ENCODE data around the gene GMCL2. TPM values are rescaled to one million over a fixed set of nuclear protein-coding genes. Genes with fewer than 3 reads are reported as not detected.

The GMCL2 gene
- total RNA-seq, 2 experiments from 2014 or later = not detected

DNA sequence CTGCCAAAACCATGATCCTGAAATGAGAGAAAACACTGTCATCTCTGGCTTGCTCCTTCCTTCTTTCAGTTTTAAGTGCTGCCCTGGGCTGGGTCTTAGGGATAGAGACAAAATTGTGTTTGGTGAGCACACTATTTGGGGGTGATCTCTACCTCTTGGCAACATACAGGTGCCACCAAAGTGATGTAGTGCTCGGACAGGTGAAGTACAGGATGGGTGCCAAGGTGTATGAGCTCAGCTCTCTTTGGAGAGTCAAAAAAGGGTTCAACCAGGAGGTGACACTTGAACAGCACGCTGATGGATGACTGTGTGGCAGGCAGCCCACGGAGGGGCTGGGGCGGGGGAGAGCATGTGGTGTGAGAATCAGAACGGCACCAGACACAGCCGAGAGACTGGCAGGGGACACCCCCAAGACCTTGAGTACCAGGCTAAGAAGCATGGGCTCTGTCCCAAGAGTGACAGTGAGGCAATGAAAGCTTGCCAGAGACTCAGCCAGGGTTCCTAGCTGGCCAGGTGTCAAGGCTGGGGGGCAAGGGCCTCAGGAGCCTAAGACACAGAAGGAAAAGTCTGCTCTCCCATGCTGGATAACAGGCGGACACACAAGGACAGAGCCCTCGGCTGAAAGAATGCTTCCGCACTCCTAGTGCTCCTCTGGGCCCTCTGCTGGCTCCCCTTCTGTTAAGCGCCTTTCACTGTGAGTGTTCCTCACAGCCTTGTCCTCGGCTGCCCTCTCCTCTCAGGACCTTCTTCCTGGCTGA lies 36.0 kb downstream of the GMCL2 start:
- DNase-seq = no peak
- POLR2A ChIA-PET = no interaction called here
- Mint-ChIP-seq H3K27ac (no peak overlapping the region), H3K36me3 (peaks cover 19% of the 10 kb centered on the region), H3K9me3 (no peaks in the 10 kb centered on the region), H3K4me3 (no peak overlapping the region), H3K4me1 (peaks cover 41% of the 10 kb centered on the region), H3K27me3 (no peaks in the 10 kb centered on the region)
- no peak for ATAC-seq (ENCODE audit: low read depth)

DNA sequence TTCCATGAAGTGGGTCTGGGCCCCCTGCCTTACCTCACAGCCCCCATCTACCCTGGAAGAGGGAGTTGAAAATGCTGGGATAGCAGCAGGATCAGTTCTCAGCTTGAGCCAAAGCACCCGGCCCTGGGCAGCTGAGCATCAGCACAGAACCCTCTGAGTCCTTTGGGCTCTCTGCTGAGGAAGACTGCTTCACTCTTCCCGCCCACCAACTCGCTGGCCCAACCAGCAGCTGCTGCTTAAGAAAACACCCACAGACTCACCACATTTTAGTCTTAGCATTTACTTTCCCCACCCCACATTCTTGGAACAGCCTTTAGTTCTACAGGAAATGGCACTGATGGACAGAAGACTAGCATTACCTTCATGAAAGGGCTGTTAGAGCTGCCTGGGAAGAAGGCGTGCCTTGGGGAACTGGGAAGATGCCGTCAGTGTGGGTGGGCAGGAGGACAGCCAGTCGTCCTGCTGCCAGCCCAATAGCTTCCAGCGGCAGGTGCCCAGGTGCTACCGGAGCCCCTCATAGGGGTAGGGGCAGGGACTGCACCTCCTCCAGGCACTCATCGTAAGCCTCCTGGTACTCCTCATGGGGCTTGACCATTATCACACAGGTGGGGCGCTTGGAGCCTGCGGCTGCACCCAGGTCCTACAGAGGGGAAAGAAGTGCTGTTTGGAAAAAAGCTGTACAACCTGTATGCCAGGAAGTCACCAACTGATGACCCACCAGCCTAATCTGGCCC lies 37.8 kb downstream of the GMCL2 start:
- peaks cover 40% of the 10 kb centered on the region for H3K4me1 Mint-ChIP-seq
- DNase-seq (no peak), ATAC-seq (ENCODE audit: low read depth) (peak; percentile 15)
- H3K27me3 Mint-ChIP-seq = no peaks in the 10 kb centered on the region
- H3K4me3 Mint-ChIP-seq = peak overlapping the region; percentile 8
- POLR2A ChIA-PET = interaction anchor here (1.1 to 2.1 kb wide), 2 partner anchors 29 to 31 kb away, joined by 3 to 11 read pairs; no protein-coding TSS in a partner anchor
- peaks cover 19% of the 10 kb centered on the region for H3K36me3 Mint-ChIP-seq
- H3K9me3 Mint-ChIP-seq = no peaks in the 10 kb centered on the region
- H3K27ac Mint-ChIP-seq = peak overlapping the region; percentile 70

DNA sequence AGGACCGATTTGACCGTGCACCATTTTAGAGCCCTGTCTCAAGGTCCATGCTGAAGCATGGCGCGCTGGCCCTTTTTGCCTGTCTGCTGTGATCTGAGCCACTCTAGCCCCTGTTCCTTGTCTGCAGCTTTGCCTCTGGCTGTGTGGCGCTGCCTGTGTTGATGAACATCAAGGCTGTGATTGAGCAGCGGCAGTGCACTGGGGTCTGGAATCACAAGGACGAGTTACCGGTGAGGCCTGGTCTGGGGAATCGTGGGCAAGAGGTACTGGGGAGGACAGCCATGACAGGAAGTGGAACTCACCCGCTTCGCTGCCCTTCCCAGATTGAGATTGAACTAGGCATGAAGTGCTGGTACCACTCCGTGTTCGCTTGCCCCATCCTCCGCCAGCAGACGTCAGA lies 39.8 kb downstream of the GMCL2 start:
- Mint-ChIP-seq H3K27me3 (no peaks in the 10 kb centered on the region), H3K27ac (no peak overlapping the region), H3K9me3 (no peaks in the 10 kb centered on the region), H3K36me3 (peaks cover 17% of the 10 kb centered on the region), H3K4me1 (peaks cover 36% of the 10 kb centered on the region), H3K4me3 (no peak overlapping the region)
- DNase-seq = no peak
- ATAC-seq (ENCODE audit: low read depth) = no peak
- POLR2A ChIA-PET = no interaction called here

DNA sequence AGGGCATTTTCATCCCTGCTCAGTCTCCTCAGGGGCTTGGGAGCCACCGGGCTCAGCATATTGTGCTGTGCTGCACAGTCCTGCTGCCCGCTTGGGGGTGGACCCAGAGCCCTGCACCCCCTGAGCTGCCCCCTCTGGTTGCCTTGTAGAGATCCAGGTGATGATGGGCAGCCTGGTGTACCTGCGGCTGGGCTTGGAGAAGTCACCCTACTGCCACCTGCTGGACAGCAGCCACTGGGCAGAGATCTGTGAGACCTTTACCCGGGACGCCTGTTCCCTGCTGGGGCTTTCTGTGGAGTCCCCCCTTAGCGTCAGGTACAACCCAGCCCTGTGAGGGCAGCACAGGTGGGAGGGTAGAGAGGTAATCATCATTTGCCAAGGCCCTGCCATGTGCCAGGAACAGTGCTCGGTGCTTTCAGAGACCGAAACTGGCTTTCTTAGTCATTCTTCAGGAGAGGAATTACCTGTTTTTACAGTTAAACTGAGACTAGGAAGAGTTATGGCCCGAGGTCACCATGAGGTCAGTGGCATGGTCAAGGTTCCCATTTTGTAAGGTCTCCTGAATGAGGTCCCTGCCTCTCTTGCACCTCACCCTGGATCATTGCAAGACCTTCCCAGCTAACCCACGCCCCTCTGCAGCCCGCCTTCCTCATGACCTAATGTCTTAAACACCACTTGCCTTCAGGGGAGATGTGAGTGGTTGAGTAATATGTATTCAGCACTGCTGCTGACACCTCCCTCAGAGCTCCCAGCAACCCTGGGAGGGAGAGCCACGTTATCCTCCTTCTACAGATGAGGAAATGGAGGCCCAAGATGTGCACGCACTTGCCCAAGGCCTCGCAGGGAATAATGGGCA lies 41.0 kb downstream of the GMCL2 start:
- Mint-ChIP-seq H3K27ac (no peak overlapping the region), H3K4me1 (peaks cover 26% of the 10 kb centered on the region), H3K36me3 (peaks cover 13% of the 10 kb centered on the region), H3K9me3 (no peaks in the 10 kb centered on the region), H3K27me3 (no peaks in the 10 kb centered on the region), H3K4me3 (no peak overlapping the region)
- ATAC-seq (ENCODE audit: low read depth) (peak; percentile 81), DNase-seq (peak; percentile 78)
- POLR2A ChIA-PET = interaction anchor here (1.2 to 1.5 kb wide), 2 partner anchors 25 to 70 kb away, joined by 3 to 6 read pairs; no protein-coding TSS in a partner anchor

DNA sequence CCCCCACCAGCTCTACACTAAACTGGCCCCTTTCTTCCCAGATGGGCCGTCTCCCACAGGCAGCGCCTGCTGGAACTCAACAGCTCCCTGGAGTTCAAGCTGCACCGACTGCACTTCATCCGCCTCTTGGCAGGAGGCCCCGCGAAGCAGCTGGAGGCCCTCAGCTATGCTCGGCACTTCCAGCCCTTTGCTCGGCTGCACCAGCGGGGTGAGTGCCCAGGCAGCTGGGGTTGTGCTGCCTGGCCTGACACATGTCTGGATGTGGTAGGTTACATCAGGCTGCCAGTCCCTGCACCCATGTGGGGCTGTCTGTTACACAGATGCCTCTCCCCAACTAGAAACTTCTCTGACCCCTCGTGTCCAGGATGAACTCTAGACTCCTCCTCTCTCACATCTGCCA lies 43.3 kb downstream of the GMCL2 start:
- ATAC-seq (ENCODE audit: low read depth) (no peak), DNase-seq (no peak)
- H3K4me3 Mint-ChIP-seq = no peak overlapping the region
- no peaks in the 10 kb centered on the region for H3K27me3 Mint-ChIP-seq
- POLR2A ChIA-PET = interaction anchor here (0.9 to 1.7 kb wide), 3 partner anchors 8 to 23 kb away, joined by 3 to 5 read pairs (median 4); partner anchors contain the start of gene NHP2
- no peaks in the 10 kb centered on the region for H3K9me3 Mint-ChIP-seq
- H3K27ac Mint-ChIP-seq = no peak overlapping the region
- peaks cover 6% of the 10 kb centered on the region for H3K4me1 Mint-ChIP-seq
- peaks cover 6% of the 10 kb centered on the region for H3K36me3 Mint-ChIP-seq

DNA sequence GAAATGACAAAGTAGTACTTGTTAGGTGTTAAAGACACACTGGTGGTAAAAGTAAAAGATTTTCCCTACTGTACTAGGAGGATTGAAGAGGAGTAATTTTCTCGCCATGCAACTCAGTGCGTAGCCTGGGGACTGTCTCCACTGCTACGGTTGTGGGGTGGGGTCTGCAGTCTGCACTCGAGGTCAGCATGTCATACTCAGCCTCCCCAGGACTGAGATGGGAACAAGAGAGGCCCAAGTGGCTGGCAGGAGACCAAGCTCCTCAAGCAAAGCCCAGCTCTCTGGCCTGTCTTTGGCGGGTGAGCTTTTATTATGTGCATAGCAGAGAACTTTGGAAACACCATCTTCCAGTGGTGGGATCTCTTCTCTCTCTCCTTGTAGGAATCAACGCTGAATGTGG lies 43.9 kb downstream of the GMCL2 start:
- Mint-ChIP-seq H3K36me3 (peaks cover 3% of the 10 kb centered on the region), H3K4me1 (peaks cover under 1% of the 10 kb centered on the region), H3K27ac (no peak overlapping the region), H3K27me3 (no peaks in the 10 kb centered on the region), H3K4me3 (no peak overlapping the region), H3K9me3 (no peaks in the 10 kb centered on the region)
- no peak for DNase-seq
- no peak for ATAC-seq (ENCODE audit: low read depth)
- POLR2A ChIA-PET = interaction anchor here (1.7 kb wide), 1 partner anchor 10 kb away, joined by 5 read pairs; the partner anchor contains the start of gene NHP2

DNA sequence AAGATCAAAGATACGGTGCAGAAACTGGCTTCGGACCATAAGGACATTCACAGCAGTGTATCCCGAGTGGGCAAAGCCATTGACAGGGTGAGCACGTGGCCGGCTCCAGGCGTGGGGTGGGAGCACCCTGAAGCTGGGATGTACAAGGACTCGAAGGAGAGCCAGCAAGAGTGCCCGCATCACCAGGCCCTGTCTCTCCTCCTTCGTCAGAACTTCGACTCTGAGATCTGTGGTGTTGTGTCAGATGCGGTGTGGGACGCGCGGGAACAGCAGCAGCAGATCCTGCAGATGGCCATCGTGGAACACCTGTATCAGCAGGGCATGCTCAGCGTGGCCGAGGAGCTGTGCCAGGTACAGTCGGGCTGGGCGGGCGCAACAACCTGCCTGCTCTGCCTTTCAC lies 44.5 kb downstream of the GMCL2 start:
- no peaks in the 10 kb centered on the region for H3K4me1 Mint-ChIP-seq
- no peak overlapping the region for H3K27ac Mint-ChIP-seq
- POLR2A ChIA-PET = interaction anchor here (1.7 kb wide), 1 partner anchor 11 kb away, joined by 5 read pairs; the partner anchor contains the start of gene NHP2
- DNase-seq (no peak), ATAC-seq (ENCODE audit: low read depth) (no peak)
- H3K9me3 Mint-ChIP-seq = no peaks in the 10 kb centered on the region
- H3K36me3 Mint-ChIP-seq = no peaks in the 10 kb centered on the region
- H3K27me3 Mint-ChIP-seq = no peaks in the 10 kb centered on the region
- no peak overlapping the region for H3K4me3 Mint-ChIP-seq

DNA sequence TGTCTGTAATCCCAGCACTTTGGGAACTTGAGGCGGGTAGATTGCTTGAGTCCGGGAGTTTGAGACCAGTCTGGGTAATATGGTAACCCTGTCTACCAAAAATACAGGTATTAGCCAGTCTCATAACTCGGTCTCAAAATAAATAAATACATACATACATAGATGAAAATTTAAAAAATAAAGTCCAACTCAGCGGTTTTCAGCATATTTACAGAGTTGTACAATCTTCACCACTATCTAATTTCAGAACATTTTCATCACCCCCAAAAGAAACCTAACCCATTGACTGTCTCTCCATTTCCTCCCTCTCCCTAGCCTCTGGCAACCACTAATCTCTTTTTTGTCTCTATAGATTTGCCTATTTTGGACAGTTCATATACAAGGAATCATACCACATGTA lies 45.6 kb downstream of the GMCL2 start:
- POLR2A ChIA-PET = no interaction called here
- H3K4me3 Mint-ChIP-seq = no peak overlapping the region
- H3K9me3 Mint-ChIP-seq = no peaks in the 10 kb centered on the region
- no peak overlapping the region for H3K27ac Mint-ChIP-seq
- no peaks in the 10 kb centered on the region for H3K36me3 Mint-ChIP-seq
- DNase-seq (no peak), ATAC-seq (ENCODE audit: low read depth) (no peak)
- no peaks in the 10 kb centered on the region for H3K27me3 Mint-ChIP-seq
- H3K4me1 Mint-ChIP-seq = peaks cover 2% of the 10 kb centered on the region

DNA sequence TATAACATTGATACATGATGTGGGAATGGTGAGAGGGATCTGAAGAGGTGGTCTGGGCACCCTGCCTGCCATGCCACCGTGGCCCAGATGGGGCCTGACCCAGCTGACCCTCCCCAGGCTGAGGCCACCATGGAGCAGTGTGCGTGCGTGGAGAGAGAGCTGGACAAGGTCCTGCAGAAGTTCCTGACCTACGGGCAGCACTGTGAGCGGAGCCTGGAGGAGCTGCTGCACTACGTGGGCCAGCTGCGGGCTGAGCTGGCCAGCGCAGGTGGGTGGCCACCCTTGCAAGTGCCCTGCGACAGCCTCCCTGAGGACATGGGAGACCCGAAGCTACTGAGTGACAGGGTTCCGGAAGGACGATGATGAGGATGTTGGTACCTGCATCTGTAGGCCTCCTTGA lies 49.2 kb downstream of the GMCL2 start:
- POLR2A ChIA-PET = no interaction called here
- H3K4me1 Mint-ChIP-seq = peaks cover 2% of the 10 kb centered on the region
- H3K27me3 Mint-ChIP-seq = no peaks in the 10 kb centered on the region
- DNase-seq (no peak), ATAC-seq (ENCODE audit: low read depth) (no peak)
- H3K9me3 Mint-ChIP-seq = no peaks in the 10 kb centered on the region
- no peak overlapping the region for H3K27ac Mint-ChIP-seq
- no peaks in the 10 kb centered on the region for H3K36me3 Mint-ChIP-seq
- H3K4me3 Mint-ChIP-seq = no peak overlapping the region

DNA sequence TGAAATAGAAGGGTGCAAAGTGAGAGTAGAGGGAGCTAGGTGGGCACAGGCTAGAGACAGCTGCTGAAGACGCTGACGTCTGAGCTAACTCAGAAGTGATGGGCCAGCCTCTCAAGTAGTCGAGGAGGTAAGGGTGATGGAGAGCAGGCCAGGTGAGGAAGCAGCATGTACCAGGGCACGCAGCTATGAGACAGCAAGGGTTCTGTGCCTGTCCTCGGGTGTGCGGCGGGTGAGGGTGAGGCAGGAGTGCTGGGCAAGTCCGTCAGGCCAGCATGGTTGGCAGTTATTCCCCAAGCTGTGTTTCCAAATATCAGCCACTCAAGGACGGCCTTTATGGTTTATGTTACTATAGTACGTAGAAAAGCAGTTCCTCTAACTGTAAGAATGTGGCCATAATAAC lies 50.2 kb downstream of the GMCL2 start:
- ATAC-seq (ENCODE audit: low read depth) (no peak), DNase-seq (no peak)
- Mint-ChIP-seq H3K4me3 (no peak overlapping the region), H3K36me3 (no peaks in the 10 kb centered on the region), H3K27me3 (no peaks in the 10 kb centered on the region), H3K27ac (no peak overlapping the region), H3K9me3 (no peaks in the 10 kb centered on the region), H3K4me1 (peaks cover 2% of the 10 kb centered on the region)
- POLR2A ChIA-PET = no interaction called here

Other genes starting within 250 kb of the GMCL2 start
- not detected for gene PROP1, start 191.1 kb downstream of the GMCL2 start, total RNA-seq
- gene N4BP3, start 73.8 kb downstream of the GMCL2 start, total RNA-seq = 1 to 10 TPM; 5.3 to 5.4 TPM
- 10 to 100 TPM; 11.4 to 12.5 TPM for gene RMND5B, start 56.4 kb downstream of the GMCL2 start, total RNA-seq
- 100 to 1,000 TPM; 113 to 124 TPM for gene NHP2, start 33.5 kb downstream of the GMCL2 start, total RNA-seq
- gene HNRNPAB, start 17.2 kb upstream of the GMCL2 start, total RNA-seq = 100 to 1,000 TPM; 183 to 198 TPM
- 100 to 1,000 TPM; 158 to 165 TPM for gene PHYKPL, start 45.4 kb upstream of the GMCL2 start, total RNA-seq